SH-SY5Y (cell line): Measurements from ENCODE around the gene CDC25B.

Experiments used
- GATA2 ChIP-seq: IDR thresholded peaks from 2 replicates; pipeline ENCODE4 v1.6.1; 2011; ENCODE audit warnings: mild to moderate bottlenecking, low read depth, low read length
- GATA3 ChIP-seq: IDR thresholded peaks from 2 replicates; pipeline ENCODE4 v1.6.1; 2011; ENCODE audit warnings: low read depth, mild to moderate bottlenecking, low read length, moderate library complexity

DNA sequence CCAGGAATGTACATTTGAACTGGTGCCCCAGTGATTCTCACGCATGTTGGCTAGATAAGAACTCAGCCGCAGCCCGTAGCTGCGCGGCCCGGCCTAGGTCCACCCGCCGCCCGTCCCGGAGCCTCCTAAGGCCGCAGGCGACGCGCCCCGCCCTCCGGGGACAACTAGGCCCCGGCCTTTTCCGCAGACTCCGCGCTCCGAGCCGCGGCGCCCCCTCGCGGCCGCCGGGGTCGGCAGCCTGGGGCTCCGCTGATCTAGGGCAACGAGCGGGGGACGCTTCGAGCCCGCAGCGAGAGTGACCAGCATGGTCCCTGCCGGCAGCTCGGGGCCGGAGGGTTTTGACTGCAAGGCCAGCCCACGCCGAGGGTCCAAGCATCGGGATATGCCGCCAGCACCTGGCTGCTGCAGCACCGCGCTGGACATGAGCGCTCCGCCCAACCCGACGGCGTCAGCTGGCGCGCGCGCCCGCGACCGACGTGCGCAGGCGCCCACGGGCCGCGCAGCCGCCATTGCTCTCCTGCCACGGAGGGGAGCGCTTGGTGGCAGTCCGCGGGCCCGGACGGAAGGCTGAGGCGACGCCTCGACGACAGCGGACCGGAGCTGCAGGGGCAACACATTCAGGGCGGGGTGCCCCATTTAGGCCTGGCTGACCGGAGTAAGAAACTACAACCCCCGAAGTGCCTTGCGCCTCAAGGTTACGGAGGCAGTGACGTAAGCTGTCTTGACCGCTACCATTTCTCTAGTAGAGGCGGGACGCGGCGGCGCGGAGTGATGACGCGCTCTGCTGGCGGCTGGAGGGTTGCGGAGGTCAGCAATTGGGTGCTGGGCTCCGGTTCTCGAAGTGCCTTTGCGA lies 24.2 kb downstream of the CDC25B start, which contains the start of gene AP5S1:
- TF ChIP-seq GATA2 = no peak
- TF ChIP-seq GATA3 = no peak
